ENCODE results near the gene ZNF148.

- TF ChIP-seq POLR2AphosphoS5 (IDR thresholded peaks at IDR 0.05; ENCODE audit: low read depth, low read length) (no peak), POLR2A (IDR thresholded peaks at IDR 0.05; ENCODE audit: low read depth, low read length) (no peak), TAF1 (IDR thresholded peaks at IDR 0.05; ENCODE audit: borderline replicate concordance, low read depth, low read length) (no peak)
These were observed 87.9 kb downstream of the ZNF148 start for GRCh38 chr3:125287248-125287647.
